NB4 (cell line): Measurements from ENCODE around the gene ITGA1.

Experiments
- MYC ChIP-seq: IDR thresholded peaks from 2 replicates; pipeline ENCODE4 v1.6.1; 2011; ENCODE audit warnings: low read depth, low read length
- POLR2A ChIP-seq: IDR thresholded peaks from 2 replicates; pipeline ENCODE4 v1.6.1; 2011; ENCODE audit warnings: mild to moderate bottlenecking; ENCODE audit not compliant: insufficient read length; ENCODE audit errors: extremely low read depth
- TF ChIP-seq, protein P1 (sequence below): IDR thresholded peaks from one replicate; pipeline ENCODE4 v1.5.1; 2012; ENCODE audit warnings: low read depth, low read length
- TF ChIP-seq, protein P2 (sequence below): IDR thresholded peaks from 2 replicates; pipeline ENCODE4 v1.6.1; 2011; ENCODE audit warnings: low read depth, low read length

DNA sequence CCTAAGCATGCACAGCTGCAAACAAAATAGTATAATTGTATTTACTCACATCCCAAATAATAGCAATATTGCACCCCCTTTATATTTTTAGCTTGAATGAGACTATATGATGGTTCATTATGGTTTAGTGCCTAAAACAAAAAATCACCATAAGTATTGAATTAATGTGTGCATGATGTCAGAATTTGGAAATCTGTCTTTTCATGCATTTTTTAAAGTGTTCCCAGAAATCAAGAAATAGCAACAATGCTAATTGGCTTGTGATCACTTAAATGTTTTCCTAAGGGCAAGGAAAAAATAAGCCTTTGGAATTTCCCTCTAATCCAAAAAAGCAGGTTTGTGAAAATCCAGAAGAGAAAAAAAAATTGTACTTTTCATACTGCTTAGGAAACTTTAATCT lies 150.5 kb downstream of the ITGA1 start:
- TF ChIP-seq, protein P1, sequence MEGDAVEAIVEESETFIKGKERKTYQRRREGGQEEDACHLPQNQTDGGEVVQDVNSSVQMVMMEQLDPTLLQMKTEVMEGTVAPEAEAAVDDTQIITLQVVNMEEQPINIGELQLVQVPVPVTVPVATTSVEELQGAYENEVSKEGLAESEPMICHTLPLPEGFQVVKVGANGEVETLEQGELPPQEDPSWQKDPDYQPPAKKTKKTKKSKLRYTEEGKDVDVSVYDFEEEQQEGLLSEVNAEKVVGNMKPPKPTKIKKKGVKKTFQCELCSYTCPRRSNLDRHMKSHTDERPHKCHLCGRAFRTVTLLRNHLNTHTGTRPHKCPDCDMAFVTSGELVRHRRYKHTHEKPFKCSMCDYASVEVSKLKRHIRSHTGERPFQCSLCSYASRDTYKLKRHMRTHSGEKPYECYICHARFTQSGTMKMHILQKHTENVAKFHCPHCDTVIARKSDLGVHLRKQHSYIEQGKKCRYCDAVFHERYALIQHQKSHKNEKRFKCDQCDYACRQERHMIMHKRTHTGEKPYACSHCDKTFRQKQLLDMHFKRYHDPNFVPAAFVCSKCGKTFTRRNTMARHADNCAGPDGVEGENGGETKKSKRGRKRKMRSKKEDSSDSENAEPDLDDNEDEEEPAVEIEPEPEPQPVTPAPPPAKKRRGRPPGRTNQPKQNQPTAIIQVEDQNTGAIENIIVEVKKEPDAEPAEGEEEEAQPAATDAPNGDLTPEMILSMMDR, result no peak
- no peak for TF ChIP-seq POLR2A
- TF ChIP-seq MYC, result no peak
- TF ChIP-seq, protein P2, sequence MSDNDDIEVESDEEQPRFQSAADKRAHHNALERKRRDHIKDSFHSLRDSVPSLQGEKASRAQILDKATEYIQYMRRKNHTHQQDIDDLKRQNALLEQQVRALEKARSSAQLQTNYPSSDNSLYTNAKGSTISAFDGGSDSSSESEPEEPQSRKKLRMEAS, result no peak
